Endothelial cell of hepatic sinusoid (primary cell): ENCODE measurements around the gene KIAA0930.

Source experiments
- in situ Hi-C: cut with HindIII; loops from 2 replicates; pipeline ENCODE4 v1.10.0; 2017; ENCODE audit warnings: low sequenced_read_pairs

Gene KIAA0930

DNA sequence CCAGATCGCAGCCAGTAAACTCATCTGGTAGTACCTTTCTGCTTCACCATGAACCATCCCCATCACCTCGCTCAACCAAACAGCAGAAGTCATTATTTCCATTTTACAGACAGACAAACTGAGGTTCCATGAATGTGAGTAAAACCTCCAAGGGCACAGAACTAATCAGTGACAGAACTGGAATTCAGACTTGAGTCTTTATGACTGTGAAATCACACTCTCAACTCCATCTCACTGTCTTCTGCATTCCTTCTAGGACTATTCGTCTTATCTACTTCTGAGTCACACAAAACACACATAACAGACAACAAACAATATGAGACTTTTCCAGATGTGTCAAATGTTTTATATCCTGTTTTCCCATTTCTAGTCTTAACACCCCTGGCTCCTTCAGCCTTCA is 86.3 kb downstream of the KIAA0930 start:
- in situ Hi-C loops, result no loop called here

DNA sequence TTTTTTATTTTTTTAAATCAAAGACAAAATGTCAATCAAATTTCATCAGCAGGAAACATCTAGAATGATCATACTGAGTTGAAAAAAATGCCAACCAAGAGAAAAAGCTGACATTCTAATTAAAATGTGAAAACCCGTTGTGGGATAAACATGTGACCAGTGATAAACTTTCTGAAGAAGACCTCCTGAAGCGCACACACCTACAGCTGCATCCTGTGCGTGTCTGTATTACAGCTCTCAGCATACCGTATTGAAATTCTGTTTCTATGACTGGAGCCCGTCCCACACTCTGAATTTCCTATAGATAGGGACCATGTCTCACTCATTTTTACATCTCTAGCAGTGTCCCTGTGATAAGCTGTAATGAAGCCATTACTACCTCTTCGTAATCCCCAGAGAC is 89.2 kb downstream of the KIAA0930 start:
- in situ Hi-C loops, result no loop called here

DNA sequence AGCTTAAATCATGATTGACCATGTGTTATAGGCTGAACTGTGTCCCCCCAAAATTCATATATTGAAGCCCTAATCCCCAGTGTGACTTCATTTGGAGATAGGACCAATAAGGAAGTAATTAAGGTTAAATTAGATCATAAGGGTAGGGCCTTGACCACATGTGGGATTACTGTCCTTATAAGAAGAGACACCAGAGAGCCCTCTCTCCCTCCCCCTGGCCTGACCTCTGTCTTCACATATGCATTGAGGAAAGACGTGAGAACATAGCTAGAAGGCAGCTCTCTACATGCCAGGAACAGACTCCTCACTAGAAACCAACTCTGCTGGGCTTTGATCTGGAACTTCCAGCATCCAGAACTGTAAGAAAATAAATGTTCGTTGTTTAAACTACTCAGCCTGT is 90.6 kb downstream of the KIAA0930 start:
- in situ Hi-C loops, result no loop called here

DNA sequence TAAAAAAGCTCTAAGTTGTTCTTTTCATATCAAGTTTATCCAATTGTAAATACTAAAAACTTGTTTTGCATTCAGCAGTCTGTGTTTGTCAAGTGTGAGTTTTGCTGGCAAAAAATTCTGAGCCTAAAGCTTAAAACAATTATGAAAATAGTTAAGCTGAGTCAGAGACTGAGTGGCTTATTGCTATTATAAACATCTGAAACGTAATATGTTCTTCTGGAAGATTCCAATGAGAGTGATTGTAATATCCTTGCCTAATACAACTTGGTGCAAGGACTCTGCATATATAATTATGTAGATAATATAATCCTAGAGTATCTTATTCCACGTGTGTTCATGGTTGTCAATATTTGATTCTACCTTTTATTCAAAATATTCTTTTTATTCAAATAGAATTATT is 91.0 kb downstream of the KIAA0930 start:
- in situ Hi-C loops, result no loop called here

DNA sequence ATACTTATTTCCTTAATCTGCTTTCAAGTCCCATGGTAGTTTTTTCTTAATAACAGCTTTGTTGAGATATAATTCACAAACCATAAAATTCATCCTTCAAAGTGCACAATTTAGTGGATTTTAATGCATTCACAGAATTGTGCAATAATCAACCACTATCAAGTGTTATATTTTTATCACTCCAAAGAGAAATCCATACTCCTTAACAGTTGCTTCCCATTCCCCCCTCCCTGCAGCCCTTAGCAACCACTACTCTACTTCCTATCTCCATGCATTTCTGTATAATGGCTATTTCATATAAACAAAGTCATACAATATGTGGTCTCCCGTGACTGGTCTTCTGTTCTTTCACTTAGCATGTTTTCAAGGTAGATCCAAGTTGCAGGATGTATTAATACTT is 95.8 kb downstream of the KIAA0930 start:
- in situ Hi-C loops, result no loop called here

DNA sequence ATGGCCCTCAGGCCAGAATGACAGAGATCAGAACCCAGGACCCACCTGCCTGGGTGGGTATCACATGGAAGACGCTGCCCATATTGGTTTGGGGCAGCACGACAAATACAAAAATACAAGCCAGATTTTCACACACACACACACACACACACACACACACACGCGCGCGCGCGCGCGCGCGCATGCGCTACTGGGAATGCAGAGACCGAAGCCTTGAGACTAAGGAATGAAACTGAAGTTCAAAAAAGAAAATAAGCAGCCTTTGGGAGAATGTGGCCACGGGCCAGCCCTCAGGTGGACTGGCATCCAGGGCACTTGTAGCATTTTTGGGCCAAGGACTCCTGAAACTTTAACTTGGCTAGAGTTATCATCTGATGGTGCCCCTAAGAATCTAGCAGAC is 98.3 kb downstream of the KIAA0930 start:
- in situ Hi-C loops, result no loop called here
